RWPE1 (cell line): Measurements from ENCODE around the gene ARFGAP1.

ENCODE experiments used
- CTCF ChIA-PET: fragments of 350-600 bp; sonication (Branson Sonifier 250); formaldehyde crosslinking; extraction: SDS; loops from one replicate; lab custom pipeline; 2021; lab: Yijun Ruan, JAX
- POLR2A ChIA-PET: fragments of 400-600 bp; formaldehyde crosslinking; extraction: SDS; loops from one replicate; lab custom pipeline; 2020; ENCODE audit warnings: antibody characterized with exemption; ENCODE audit not compliant: low non-redundant PET; lab: Yijun Ruan, JAX
- DNase-seq: peaks from one replicate; pipeline ENCODE4 v3.0.0; 2012; ENCODE audit warnings: low spot score
- H3K27ac ChIP-seq: fragments of 450-650 bp; 2 replicates; pipeline ENCODE4 v1.5.1; 2017
- CTCF ChIP-seq: fragments of 450-650 bp; conservative IDR thresholded peaks from 2 replicates; pipeline ENCODE4 v1.5.1; 2017; ENCODE audit warnings: low read depth, mild to moderate bottlenecking

Gene ARFGAP1

GRCh38 chr20:63328026-63328700 lies 55.5 kb downstream of the ARFGAP1 start:
- H3K27ac ChIP-seq = no peak overlapping the region
- TF ChIP-seq CTCF = no peak
- POLR2A ChIA-PET = no interaction called here
- CTCF ChIA-PET = no interaction called here
- no peak for DNase-seq

GRCh38 chr20:63328718-63329275 lies 56.2 kb downstream of the ARFGAP1 start:
- DNase-seq = no peak
- ChIA-PET CTCF (no interaction called here), POLR2A (no interaction called here)
- no peak for TF ChIP-seq CTCF
- no peak overlapping the region for H3K27ac ChIP-seq

- H3K27ac ChIP-seq = no peak overlapping the region
- no peak for TF ChIP-seq CTCF
- ChIA-PET CTCF (interaction anchor here (0.9 to 1.1 kb wide), 3 partner anchors 8 to 106 kb away, joined by 3 to 8 read pairs (median 3); no protein-coding TSS in a partner anchor), POLR2A (interaction anchor here (0.6 kb wide), 1 partner anchor 197 kb away, joined by 3 read pairs; no protein-coding TSS in a partner anchor)
- no peak for DNase-seq
These were observed 56.9 kb downstream of the ARFGAP1 start for GRCh38 chr20:63329331-63330083.

- ChIA-PET POLR2A (interaction anchor here (0.6 kb wide), 1 partner anchor 196 kb away, joined by 3 read pairs; no protein-coding TSS in a partner anchor), CTCF (interaction anchor here (0.6 to 1.2 kb wide), 7 partner anchors 9 to 709 kb away, joined by 3 to 8 read pairs (median 3); no protein-coding TSS in a partner anchor)
- no peak for TF ChIP-seq CTCF
- no peak for DNase-seq
- no peak overlapping the region for H3K27ac ChIP-seq
These were observed 57.6 kb downstream of the ARFGAP1 start for GRCh38 chr20:63330084-63330760.

GRCh38 chr20:63330940-63331339 lies 58.3 kb downstream of the ARFGAP1 start:
- CTCF ChIA-PET = interaction anchor here (0.6 to 1.2 kb wide), 4 partner anchors 21 to 708 kb away, joined by 3 to 5 read pairs (median 4); no protein-coding TSS in a partner anchor
- no peak for TF ChIP-seq CTCF
- H3K27ac ChIP-seq = no peak overlapping the region
- no peak for DNase-seq
- POLR2A ChIA-PET = no interaction called here
